22Rv1 (cell line): Measurements from ENCODE around the gene ALG8.

Source experiments
- CTCF ChIP-seq: fragments of 450-650 bp; IDR thresholded peaks from 2 replicates; pipeline ENCODE4 v1.5.1; 2017; ENCODE audit warnings: mild to moderate bottlenecking
- ZFX ChIP-seq: fragments of 450-650 bp; IDR thresholded peaks from 2 replicates; pipeline ENCODE4 v1.6.1; 2017; ENCODE audit warnings: antibody characterized with exemption, borderline replicate concordance

DNA sequence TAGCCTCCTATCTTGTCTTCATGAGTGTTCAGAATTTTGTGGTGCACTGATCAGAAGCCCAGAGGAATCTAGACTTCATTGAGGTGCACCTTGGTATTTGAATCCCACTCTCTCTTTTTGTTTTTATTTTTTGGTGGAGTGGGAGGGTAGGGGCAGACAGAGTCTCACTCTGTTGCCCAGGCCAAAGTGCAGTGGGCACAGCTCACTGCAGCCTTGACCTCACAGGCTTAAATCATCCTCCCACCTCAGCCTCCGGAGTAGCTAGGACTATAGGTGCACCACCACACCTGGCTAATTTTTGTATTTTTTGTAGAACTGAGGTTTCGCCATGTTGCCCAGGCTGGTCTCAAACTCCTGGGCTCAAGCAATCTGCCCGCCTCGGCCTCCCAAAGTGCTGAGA is 10.9 kb upstream of the ALG8 start:
- no peak for TF ChIP-seq CTCF
- TF ChIP-seq ZFX, result no peak
